Cardiac fibroblast (primary cell): Measurements from ENCODE around the gene THTPA.

Experiments
- DNase-seq, 2 donors: peaks; one replicate each; pipeline versions ENCODE4 v3.0.0 to v3.0.0-alpha.2; 2010; ENCODE audit warnings: low read depth in 2 of 2
- H3K4me3 ChIP-seq, 2 donors: replicated peaks in 1 of 2; 1 replicate in 1 of 2; 2 replicates in 1 of 2; pipeline ENCODE4 v1.5.1; 2011; ENCODE audit warnings: low read depth in 2 of 2, low read length in 2 of 2, mild to moderate bottlenecking in 2 of 2, moderate library complexity in 1 of 2
- TF ChIP-seq, protein P1 (sequence below): IDR thresholded peaks from one replicate; pipeline ENCODE4 v1.5.1; 2011; ENCODE audit warnings: low read depth, mild to moderate bottlenecking, low read length, inconsistent platforms

The THTPA gene

DNA sequence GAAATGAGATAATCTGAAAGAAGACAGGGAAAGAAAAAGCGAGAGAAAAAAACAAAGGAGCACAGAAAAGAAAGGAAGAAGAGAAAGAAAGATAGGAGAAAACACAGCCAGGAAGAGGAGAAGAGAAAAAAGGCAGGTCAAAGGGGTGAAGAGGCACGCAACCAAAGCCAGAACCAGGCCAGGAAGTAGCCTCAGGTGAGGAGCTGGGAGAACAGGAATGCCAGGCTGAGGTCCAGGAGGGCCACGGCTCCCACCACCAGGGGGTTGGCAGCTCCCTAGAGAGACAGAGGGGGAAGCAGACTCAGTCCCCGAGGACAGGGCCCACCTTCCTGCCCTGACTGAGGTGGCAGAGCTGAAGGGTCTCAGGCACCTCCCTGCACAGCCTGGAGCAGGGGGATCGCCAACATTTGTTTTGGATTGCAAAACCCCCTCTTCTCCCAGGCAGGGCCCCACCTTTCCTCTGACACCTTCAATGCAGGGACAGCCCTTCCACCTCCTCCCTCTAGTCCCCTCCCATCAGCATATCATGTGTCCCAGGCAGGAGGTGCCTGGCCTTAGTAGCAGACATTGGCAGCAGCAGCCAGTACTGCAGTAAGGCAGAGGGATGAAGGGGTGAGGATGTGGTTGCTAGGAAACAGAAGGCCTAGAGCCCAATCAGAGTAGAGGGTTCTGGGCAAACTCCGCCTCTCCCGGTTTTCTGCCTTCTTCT, 13.5 kb downstream of the THTPA start:
- DNase-seq: no peak
- no peak overlapping the region for H3K4me3 ChIP-seq
- TF ChIP-seq, protein P1, sequence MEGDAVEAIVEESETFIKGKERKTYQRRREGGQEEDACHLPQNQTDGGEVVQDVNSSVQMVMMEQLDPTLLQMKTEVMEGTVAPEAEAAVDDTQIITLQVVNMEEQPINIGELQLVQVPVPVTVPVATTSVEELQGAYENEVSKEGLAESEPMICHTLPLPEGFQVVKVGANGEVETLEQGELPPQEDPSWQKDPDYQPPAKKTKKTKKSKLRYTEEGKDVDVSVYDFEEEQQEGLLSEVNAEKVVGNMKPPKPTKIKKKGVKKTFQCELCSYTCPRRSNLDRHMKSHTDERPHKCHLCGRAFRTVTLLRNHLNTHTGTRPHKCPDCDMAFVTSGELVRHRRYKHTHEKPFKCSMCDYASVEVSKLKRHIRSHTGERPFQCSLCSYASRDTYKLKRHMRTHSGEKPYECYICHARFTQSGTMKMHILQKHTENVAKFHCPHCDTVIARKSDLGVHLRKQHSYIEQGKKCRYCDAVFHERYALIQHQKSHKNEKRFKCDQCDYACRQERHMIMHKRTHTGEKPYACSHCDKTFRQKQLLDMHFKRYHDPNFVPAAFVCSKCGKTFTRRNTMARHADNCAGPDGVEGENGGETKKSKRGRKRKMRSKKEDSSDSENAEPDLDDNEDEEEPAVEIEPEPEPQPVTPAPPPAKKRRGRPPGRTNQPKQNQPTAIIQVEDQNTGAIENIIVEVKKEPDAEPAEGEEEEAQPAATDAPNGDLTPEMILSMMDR: no peak

DNA sequence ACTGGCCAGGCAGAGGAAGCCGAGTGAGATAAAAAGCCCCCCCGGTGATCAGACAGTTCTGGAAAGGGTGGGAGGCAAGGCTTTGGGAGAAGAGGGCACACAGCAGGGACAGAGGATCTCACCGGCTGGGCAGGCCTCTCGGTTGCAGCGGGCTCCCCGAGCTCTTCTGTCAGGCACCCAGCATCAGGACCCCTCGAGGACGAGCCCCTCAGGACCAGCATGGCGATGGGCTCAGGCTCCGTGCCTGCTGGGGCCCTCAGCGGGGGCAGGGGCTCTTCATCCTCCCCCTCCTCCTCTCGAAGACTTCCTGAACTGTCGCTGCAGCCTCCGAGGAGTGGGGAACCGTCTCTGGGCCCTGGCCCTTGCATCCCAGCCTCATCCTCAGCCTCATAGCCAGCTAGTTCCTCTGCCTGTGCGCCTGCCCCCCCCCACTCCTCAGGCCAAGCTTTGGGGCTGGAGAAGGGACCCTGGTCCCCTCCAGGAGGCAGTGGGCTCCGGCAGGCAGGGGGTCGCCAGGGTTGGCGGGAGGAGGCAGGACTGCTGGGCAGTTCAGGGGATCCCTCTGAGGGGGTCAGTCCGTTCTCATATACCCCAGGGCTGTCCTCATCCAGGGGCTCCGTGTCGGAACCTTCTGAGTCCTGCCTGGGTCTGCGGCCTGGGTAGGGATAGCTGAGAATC, 14.9 kb downstream of the THTPA start:
- no peak overlapping the region for H3K4me3 ChIP-seq
- TF ChIP-seq, protein P1: no peak
- no peak for DNase-seq

DNA sequence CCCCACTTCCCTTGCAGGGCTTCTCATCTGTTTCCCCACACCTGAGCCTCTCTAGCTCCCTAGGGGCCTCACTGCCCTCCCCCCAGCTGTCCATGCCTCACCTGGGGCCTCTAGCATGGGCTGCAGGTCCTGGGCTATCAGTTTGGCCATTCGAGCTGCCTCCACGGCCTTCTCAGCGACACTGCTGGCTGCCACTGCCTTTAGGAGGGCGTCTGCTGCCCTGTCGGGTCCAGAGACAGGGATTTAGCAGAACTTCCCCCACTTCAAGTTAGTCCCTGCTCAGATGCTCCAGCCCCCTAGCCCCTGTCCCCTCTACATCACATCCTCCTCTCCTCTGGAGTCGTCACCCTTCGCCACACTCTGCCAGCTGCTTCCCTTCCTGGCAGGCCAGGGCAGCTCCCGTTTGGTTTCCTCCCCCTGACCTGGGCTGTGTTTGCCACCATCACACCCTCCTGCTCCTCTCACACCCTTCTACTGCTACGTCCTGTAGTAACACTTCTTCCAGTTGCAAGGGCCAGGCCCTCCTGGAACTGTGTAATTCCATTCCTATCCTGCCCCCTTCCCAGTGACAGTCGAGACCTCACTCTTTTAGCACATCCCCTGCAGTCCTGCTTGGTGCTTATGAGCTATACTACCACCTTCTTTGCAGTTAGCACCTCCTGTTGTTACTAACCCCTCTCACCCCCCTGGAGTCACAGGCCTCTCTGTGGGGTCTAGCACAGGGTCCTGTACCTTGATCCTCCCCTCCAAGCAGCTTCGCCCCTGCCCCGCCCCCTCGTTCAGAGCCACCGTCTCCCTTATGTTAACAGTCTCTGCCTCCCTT, 15.8 kb downstream of the THTPA start:
- DNase-seq: no peak
- TF ChIP-seq, protein P1: no peak
- no peak overlapping the region for H3K4me3 ChIP-seq

DNA sequence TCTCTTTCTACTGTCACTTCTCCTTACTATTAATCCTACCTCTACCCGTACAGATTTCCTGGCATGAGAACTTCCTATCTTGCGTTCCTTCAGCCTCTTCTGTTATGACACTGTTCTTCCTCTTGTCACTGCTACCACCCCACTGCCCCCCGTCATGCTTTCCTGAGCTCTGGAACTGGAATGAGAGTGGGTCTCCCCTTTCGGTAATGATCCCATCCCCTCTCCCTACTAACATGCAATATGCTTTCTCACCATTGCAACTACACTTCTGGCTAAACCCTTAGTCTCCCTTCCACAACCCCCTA, 16.4 kb downstream of the THTPA start:
- no peak for DNase-seq
- H3K4me3 ChIP-seq: no peak overlapping the region
- TF ChIP-seq, protein P1: no peak

DNA sequence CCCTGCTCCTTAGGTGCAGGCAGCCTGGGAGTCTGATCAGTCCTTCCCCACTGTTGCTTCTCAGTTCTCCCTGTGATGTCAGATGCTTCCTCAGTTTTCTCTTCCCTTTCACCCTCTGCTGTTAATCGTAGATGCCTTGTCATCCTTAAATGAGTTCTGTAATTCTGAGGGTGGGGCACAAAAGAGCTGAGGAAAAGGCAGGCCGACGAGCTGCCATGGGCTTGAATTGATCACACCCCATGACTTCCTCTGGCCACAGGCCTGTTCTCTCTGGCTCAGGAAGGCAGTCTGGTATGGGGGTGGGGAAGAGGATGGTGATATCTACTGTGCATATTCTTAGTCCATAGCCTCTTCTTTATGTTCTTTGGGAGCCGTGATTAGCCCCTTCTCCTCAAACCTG, 16.8 kb downstream of the THTPA start:
- H3K4me3 ChIP-seq: no peak overlapping the region
- TF ChIP-seq, protein P1: no peak
- no peak for DNase-seq

DNA sequence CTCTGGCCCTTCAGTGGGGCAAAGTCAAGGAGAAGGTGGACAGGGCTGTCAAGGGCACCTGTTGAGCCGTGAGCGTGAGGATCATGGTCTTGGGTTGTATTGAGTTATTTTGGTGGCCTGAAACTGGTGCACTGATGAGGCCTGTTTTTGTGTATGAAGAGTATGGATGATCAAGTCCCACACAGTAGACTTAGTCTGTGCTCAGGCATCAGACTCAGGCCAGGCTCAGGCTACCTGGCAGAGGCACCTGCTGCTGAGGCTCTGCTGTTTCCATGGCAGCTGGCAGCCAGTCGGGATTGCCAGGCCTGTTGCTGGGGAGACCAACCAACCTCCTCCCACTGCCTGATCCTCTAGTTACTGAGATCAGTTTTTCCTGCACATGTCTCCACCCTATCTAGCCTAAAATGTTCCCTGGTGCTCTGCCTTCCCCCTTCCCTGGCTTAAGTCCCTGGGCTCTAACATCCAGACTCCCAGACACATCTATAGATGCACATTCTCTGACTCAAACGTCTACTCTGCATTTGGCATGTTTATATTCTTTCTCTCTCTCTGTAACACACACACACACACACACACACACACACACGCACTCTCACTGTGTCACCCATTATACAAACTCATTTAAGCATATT, 17.4 kb downstream of the THTPA start:
- DNase-seq: no peak
- H3K4me3 ChIP-seq: no peak overlapping the region
- TF ChIP-seq, protein P1: no peak
